ENCODE results near the gene XAB2.

Gene XAB2

DNA sequence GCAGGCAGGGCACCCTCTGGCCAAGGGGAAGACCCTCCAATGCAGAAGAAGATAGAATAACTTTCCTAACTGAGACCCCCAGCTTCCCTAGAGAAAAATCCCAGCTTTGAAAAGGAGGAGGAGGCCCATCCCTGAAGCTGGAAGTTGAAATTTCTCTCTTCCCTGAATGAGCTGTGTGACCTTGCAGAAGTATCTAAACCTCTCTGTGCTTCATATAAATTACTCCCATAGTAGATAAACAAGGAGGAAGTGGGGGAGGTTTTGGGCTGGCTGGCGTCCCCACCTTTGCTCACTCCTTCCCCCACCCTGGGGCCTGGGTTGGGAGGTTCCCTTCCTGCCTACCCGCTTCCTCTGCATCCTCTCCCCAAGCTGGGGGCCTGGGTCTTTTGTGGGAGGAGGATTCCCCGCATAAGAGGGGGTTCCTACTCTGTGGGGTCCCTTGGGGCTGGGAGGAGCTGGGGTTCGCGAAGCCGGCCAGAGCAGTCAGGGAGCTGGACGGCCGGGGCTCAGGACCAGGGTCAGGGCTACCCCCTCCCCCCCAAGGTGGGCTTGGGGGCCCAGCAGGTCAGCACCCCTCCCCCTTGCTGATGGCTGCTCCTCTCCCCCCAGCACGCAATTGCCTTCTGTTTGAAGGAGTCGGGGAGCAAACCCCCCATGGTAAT lies 22.0 kb downstream of the XAB2 start:
- no peak for DNase-seq (ENCODE audit: low spot score)
- TF ChIP-seq, protein P1, sequence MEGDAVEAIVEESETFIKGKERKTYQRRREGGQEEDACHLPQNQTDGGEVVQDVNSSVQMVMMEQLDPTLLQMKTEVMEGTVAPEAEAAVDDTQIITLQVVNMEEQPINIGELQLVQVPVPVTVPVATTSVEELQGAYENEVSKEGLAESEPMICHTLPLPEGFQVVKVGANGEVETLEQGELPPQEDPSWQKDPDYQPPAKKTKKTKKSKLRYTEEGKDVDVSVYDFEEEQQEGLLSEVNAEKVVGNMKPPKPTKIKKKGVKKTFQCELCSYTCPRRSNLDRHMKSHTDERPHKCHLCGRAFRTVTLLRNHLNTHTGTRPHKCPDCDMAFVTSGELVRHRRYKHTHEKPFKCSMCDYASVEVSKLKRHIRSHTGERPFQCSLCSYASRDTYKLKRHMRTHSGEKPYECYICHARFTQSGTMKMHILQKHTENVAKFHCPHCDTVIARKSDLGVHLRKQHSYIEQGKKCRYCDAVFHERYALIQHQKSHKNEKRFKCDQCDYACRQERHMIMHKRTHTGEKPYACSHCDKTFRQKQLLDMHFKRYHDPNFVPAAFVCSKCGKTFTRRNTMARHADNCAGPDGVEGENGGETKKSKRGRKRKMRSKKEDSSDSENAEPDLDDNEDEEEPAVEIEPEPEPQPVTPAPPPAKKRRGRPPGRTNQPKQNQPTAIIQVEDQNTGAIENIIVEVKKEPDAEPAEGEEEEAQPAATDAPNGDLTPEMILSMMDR (IDR thresholded peaks at IDR 0.05; ENCODE audit: extremely low read depth, missing control alignments): no peak

DNA sequence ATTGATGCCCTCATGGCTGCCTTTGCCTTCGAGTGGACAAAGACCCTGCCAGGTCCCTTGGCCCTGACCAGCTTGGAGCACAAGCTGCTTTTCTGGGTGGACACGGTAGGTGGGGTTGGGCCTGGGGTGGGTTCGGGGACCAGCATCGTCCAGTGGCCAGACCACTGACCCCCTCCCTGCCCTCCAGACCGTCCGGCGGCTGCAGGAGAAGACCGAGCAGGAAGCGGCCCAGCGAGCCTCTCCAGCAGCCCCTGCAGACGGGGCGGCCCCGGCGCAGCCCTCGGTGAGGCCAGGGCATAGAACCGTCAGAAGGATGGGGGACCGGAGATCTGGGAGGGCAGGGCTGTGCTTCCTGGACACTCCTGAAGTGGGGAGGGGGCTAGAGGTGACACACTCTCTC lies 23.1 kb downstream of the XAB2 start:
- DNase-seq (ENCODE audit: low spot score): no peak
- TF ChIP-seq, protein P1 (IDR thresholded peaks at IDR 0.05; ENCODE audit: extremely low read depth, missing control alignments): no peak

DNA sequence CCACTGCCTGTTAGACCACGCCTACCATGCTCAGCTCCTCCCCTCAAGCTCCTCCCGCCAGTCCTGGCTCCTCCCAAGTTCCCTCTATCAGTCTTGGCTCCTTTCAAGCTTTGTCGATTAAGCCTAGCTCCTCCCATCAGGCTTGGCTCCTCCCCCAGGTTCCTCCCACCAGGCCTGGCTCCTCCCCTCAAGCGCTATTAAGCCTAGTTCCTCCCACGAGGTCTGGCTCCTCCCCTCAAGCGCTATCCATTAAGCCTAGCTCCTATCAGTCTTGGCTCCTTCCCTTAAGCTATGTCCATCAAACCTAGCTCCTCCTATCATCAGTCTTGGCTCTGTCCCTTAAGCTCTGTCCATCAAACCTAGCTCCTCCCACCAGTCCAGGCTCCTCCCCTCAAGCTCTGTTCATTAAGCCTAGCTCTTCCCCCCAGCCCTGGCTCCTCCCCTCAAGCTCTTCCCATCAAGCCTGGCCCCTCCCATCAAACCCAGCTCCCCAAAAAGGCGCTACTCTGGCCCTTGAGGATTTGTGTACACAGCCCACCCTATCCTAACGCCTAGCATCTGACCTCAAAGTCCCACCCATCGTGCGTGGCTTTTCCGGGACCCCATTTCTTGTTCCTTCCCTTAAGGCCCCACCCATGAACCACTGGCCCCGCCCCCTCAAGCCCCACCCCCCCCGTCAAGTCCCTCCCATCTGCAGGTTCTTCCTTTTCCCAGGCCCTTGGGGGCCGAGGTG lies 23.7 kb downstream of the XAB2 start:
- DNase-seq (ENCODE audit: low spot score): no peak
- TF ChIP-seq, protein P1 (IDR thresholded peaks at IDR 0.05; ENCODE audit: extremely low read depth, missing control alignments): no peak

DNA sequence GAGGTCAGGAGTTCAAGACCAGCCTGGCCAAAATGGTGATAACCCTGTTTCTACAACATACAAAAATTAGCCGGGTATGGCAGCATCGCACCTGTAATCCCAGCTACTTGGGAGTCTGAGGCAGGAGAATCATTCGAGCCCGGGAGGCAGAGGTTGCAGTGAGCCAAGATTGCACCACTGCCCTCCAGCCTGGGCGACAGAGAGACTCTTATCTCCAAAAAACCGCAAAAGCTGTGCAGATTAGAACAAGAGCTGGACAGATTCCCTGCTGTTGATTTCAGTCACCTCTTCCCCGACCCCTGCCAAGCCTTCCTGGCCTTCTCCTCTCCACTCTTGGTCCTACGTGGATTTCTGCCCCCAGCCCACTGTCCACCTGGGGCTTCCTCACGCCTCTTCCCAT lies 25.4 kb downstream of the XAB2 start:
- TF ChIP-seq, protein P1 (IDR thresholded peaks at IDR 0.05; ENCODE audit: extremely low read depth, missing control alignments): no peak
- DNase-seq (ENCODE audit: low spot score): no peak

DNA sequence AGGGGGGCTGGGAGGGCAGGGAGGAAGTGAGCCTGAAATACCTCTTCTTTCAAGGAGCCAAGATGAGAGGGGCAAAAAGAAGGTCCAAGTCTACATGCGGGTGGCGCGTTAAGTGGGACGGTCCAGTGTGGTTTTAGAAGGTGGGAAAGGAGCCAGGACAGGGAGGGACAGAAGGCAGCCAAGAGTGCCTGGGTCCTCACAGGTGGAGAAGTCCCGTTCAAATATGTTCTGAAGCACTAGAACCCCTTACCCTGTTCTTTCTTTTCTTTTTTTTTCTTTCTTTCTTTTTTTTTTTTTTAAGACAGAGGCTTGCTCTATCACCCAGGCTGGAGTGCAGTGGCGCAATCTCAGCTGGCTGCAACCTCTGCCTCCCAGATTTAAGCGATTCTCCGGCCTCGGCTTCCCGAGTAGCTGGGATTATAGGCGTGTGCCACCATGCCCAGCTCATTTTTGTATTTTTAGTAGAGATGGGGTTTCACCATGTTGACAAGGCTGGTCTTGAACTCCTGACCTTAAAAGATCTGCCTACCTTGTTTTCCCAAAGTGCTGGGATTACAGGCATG lies 26.3 kb downstream of the XAB2 start:
- DNase-seq (ENCODE audit: low spot score): no peak
- TF ChIP-seq, protein P1 (IDR thresholded peaks at IDR 0.05; ENCODE audit: extremely low read depth, missing control alignments): no peak

DNA sequence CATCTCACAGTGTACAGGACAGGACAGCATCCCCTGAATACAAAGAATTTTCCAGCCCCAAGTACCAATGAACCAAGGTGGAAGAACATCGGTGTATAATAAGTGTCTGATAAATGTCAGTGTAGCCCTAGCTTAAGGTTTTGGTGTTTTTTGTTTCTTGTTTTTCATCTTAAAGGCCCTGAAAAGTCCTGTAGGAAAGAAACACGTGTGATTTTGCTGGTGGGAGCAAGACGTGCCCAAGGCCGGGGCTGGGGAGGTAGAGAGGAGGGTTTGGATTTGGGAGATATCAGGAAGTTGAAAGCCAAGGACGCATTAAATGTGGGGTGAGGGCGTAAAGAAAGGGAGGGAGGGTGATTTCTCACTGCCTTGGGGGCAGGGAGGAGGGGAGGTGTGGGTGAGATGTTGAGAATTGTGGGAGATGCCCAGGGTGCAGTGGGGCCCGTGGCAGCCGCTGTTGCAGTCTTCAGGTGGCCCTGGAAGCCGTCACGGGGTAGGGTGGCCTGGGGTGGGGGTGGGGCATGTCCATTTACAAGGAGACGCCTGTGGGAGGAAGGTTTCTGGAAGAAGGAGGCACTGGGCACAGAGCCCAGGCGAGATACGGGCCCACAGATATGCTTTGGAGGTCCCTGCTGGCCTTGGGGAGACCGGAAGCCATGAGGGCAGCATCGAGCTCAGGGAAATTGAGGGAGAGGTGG lies 27.0 kb downstream of the XAB2 start:
- DNase-seq (ENCODE audit: low spot score): peak; percentile 4
- TF ChIP-seq, protein P1 (IDR thresholded peaks at IDR 0.05; ENCODE audit: extremely low read depth, missing control alignments): no peak

DNA sequence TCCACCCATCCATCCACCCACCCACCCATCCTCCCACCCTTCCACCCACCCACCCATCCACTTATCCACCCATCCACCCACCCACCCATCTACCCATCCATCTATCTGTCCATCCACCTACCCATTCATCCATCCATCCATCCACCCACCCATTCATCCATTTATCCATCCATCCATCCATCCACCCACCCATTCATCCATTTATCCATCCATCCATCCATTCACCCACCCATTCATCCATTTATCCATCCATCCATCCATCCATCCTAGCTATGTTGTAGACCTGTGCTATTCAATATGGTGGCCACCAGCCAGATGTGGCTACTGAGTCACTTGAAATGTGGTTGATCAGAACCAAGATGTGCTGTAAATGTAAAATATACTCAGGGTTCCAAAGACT lies 28.6 kb downstream of the XAB2 start:
- DNase-seq (ENCODE audit: low spot score): no peak
- TF ChIP-seq, protein P1 (IDR thresholded peaks at IDR 0.05; ENCODE audit: extremely low read depth, missing control alignments): no peak
